Skeletal muscle tissue (tissue), 4 donors: ENCODE measurements around the gene PXMP2. TPM values are rescaled to one million over a fixed set of nuclear protein-coding genes. Genes with fewer than 3 reads are reported as not detected.
A peak's percentile ranks its signal among the peaks of the same experiment; 100 is the strongest.
"Not testable (repeated sequence)": the region's sequence is repeated elsewhere in the genome, so short reads cannot be mapped to it uniquely, and the experiment has no call there.

ENCODE experiments used
- H3K27ac ChIP-seq: one replicate; pipeline ENCODE4 v1.7.0; 2013; ENCODE audit warnings: mild to moderate bottlenecking, low read depth, low read length, inconsistent platforms
- H3K27me3 ChIP-seq, 3 donors: one replicate each; pipeline ENCODE4 v1.7.0; 2013; ENCODE audit warnings: low read length in 3 of 3; ENCODE audit not compliant: control insufficient read depth in 3 of 3, insufficient read depth in 3 of 3
- H3K36me3 ChIP-seq, 3 donors: one replicate each; pipeline ENCODE4 v1.7.0; 2013; ENCODE audit warnings: low read length in 3 of 3; ENCODE audit not compliant: control insufficient read depth in 3 of 3, insufficient read depth in 3 of 3
- H3K4me1 ChIP-seq, 3 donors: one replicate each; pipeline ENCODE4 v1.7.0; 2013; ENCODE audit warnings: low read length in 3 of 3, mild to moderate bottlenecking in 3 of 3; ENCODE audit not compliant: control insufficient read depth in 3 of 3, insufficient read depth in 3 of 3
- H3K4me3 ChIP-seq, 3 donors: one replicate each; pipeline ENCODE4 v1.7.0; 2013; ENCODE audit warnings: low read length in 3 of 3
- H3K9ac ChIP-seq, 3 donors: one replicate each; pipeline ENCODE4 v1.7.0; 2013; ENCODE audit warnings: low read length in 3 of 3, mild to moderate bottlenecking in 3 of 3, moderate library complexity in 2 of 3, low read depth in 1 of 3
- H3K9me3 ChIP-seq, 3 donors: one replicate each; pipeline ENCODE4 v1.7.0; 2013; ENCODE audit warnings: low read length in 3 of 3; ENCODE audit not compliant: control insufficient read depth in 3 of 3
- total RNA-seq: library from RNA; depleted of rRNA; stranded (reverse); fragments of >200 nt; gene quantifications from one replicate; pipeline ENCODE4 v1.2.3, GENCODE V29; 2014
- donor health status: Osteomylitis.

Gene PXMP2
- total RNA-seq, 1 donor from 2014 or later: 22.4 TPM

DNA sequence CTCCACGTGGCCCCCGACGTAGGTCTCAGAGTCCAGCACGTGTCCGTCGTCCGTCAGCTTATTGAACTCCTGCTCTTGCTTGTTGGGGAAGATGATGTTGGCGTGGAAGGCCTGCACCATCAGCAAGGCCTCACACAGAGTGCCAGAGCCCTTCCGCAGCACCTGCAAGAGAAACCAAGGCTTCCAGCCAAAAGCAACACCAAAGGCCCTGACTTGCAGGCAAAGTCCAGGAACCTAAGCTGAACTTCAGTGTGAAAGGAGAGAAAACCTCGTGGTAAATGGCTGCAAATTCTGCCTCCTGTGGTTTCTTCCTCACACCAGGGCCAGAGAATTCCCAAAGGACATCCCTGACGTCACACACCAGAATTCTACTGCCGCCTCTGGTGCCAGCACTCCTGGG lies 14.7 kb upstream of the PXMP2 start:
- Histone ChIP-seq H3K36me3 (peaks cover 60 to 66% (median 61%) of the 10 kb centered on the region in 3 donors), H3K9ac (no peak overlapping the region), H3K4me3 (no peak overlapping the region), H3K27ac (no peak overlapping the region), H3K27me3 (no peaks in the 10 kb centered on the region), H3K4me1 (no peaks in the 10 kb centered on the region), H3K9me3 (no peaks in the 10 kb centered on the region)

GRCh38 chr12:132673288-132674179 lies 13.9 kb upstream of the PXMP2 start:
- Histone ChIP-seq H3K27ac (no peak overlapping the region), H3K4me3 (no peak overlapping the region), H3K36me3 (peaks cover 55 to 59% (median 56%) of the 10 kb centered on the region in 3 donors), H3K9me3 (no peaks in the 10 kb centered on the region), H3K9ac (no peak overlapping the region), H3K27me3 (no peaks in the 10 kb centered on the region), H3K4me1 (no peaks in the 10 kb centered on the region)

- Histone ChIP-seq H3K27ac (no peak overlapping the region), H3K4me1 (no peaks in the 10 kb centered on the region), H3K9ac (no peak overlapping the region), H3K4me3 (no peak overlapping the region), H3K27me3 (no peaks in the 10 kb centered on the region), H3K36me3 (peaks cover 53 to 59% (median 58%) of the 10 kb centered on the region in 3 donors), H3K9me3 (no peaks in the 10 kb centered on the region)
These were observed 12.8 kb upstream of the PXMP2 start for GRCh38 chr12:132674561-132674960.

DNA sequence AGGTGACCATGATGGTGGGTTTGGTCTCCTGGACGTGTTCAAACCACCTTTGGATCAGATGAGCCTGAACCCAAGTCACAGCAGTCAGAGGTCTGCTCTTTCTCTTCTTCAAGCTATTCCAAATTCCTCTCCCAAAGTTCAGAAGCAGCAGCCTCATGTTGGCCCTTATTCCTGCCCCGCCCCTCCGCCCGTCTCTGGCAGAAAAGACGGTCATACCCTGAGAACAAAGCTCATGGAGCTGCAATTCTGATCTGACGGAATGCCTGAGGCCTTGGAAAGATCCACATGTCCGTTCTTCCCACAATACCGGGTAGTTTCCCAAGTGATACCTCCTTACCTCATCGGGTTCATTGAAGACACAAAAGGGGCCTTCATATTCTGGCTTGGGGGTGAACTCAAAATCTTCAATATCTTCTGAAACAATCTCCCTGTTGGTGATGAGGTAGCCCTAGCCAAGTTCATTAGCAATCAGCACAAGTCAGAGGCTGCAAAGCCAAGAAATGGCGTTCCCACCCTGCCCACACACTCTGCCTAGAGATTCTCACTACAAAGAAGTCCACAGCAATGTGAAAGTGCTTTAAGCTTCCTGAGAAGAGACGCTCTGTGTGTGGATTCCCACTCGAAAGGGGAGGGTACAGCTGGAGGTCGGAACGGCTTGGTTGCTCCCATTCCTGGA lies 11.5 kb upstream of the PXMP2 start:
- no peaks in the 10 kb centered on the region for H3K27me3 ChIP-seq
- H3K9me3 ChIP-seq: no peaks in the 10 kb centered on the region
- no peak overlapping the region for H3K9ac ChIP-seq
- H3K36me3 ChIP-seq: peaks cover 48 to 60% (median 56%) of the 10 kb centered on the region in 3 donors
- no peak overlapping the region for H3K4me3 ChIP-seq
- H3K27ac ChIP-seq: no peak overlapping the region
- no peaks in the 10 kb centered on the region for H3K4me1 ChIP-seq

GRCh38 chr12:132677492-132677891 lies 9.9 kb upstream of the PXMP2 start:
- Histone ChIP-seq H3K36me3 (peaks cover 41 to 51% (median 46%) of the 10 kb centered on the region in 3 donors), H3K27ac (no peak overlapping the region), H3K9me3 (no peaks in the 10 kb centered on the region), H3K9ac (no peak overlapping the region), H3K4me3 (no peak overlapping the region), H3K27me3 (no peaks in the 10 kb centered on the region), H3K4me1 (no peaks in the 10 kb centered on the region)

DNA sequence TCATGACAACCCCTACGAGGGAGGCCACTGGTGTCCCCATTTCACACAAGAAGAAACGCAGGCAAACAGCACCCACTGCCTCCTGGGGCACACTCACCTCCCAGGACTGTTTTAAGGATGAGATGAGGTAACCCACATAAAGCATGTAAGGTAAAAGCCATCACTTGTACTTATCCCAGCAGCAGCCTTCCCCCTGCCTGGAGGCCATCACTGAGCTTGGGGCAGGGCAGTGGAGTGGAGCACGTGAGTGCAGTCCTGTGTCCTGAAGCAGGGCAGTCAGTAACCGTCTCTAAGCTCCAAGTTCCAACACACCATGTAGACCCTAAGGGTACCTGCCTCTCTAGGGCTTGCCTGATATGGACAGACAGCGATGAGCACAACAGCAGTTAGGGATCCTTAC lies 2.0 kb upstream of the PXMP2 start:
- H3K9ac ChIP-seq: no peak overlapping the region
- H3K36me3 ChIP-seq: peaks cover 0 to 5% (median 2%) of the 10 kb centered on the region in 3 donors
- H3K4me1 ChIP-seq: peaks cover 5 to 14% (median 8%) of the 10 kb centered on the region in 3 donors
- no peaks in the 10 kb centered on the region for H3K27me3 ChIP-seq
- H3K9me3 ChIP-seq: no peaks in the 10 kb centered on the region
- no peak overlapping the region for H3K27ac ChIP-seq
- no peak overlapping the region for H3K4me3 ChIP-seq

DNA sequence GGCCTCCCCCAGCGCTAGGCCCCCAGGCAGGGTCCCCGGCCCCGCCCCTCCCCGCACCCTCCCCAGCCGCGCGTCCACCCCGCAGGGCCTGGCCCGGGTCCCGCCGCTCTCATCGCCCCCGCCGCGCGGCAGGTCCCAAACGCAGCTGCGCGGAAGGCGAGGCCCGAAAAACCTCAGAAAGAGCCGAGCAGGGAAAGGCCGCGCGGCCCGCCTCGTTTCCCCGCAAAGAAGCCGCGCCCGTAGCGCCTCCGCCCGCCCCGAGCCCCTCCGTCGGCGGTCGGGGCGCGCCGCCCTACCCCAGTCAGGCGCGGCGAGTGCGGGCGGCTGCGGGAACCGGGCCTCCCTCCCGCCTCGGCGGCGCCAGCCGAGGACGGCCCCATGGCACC lies 569 bp upstream of the PXMP2 start:
- H3K9ac ChIP-seq: peak overlapping the region in 2 of 3 donors; percentile 62 to 79
- no peaks in the 10 kb centered on the region for H3K9me3 ChIP-seq
- H3K36me3 ChIP-seq: peaks cover 0 to 5% (median 2%) of the 10 kb centered on the region in 3 donors
- no peak overlapping the region for H3K27ac ChIP-seq
- H3K4me3 ChIP-seq: peak overlapping the region in 2 of 3 donors; percentile 67
- no peaks in the 10 kb centered on the region for H3K27me3 ChIP-seq
- H3K4me1 ChIP-seq: peaks cover 5 to 14% (median 8%) of the 10 kb centered on the region in 3 donors

GRCh38 chr12:132689227-132689626 lies 1.8 kb downstream of the PXMP2 start:
- no peak overlapping the region for H3K9ac ChIP-seq
- H3K4me3 ChIP-seq: no peak overlapping the region
- H3K4me1 ChIP-seq: peaks cover 5 to 14% (median 8%) of the 10 kb centered on the region in 3 donors
- H3K36me3 ChIP-seq: peaks cover 0 to 5% (median 2%) of the 10 kb centered on the region in 3 donors
- H3K9me3 ChIP-seq: no peaks in the 10 kb centered on the region
- no peaks in the 10 kb centered on the region for H3K27me3 ChIP-seq
- H3K27ac ChIP-seq: no peak overlapping the region

- Histone ChIP-seq H3K9me3 (no peaks in the 10 kb centered on the region), H3K27ac (no peak overlapping the region), H3K9ac (no peak overlapping the region), H3K4me3 (no peak overlapping the region), H3K36me3 (peaks cover under 1 to 5% (median 2%) of the 10 kb centered on the region in 3 donors), H3K27me3 (no peaks in the 10 kb centered on the region), H3K4me1 (peaks cover 5 to 12% (median 8%) of the 10 kb centered on the region in 3 donors)
These were observed 2.7 kb downstream of the PXMP2 start for GRCh38 chr12:132690112-132690511.

- H3K36me3 ChIP-seq: peaks cover 9 to 15% (median 11%) of the 10 kb centered on the region in 3 donors
- H3K4me3 ChIP-seq, H3K9ac ChIP-seq, H3K9me3 ChIP-seq, H3K27me3 ChIP-seq, H3K4me1 ChIP-seq, H3K27ac ChIP-seq: not testable (repeated sequence)
These were observed 4.6 kb downstream of the PXMP2 start for GRCh38 chr12:132692030-132692429.
